ENCODE results near the gene TTYH2.

GRCh38 chr17:74198694-74199093 is 14.7 kb upstream of the TTYH2 start:
- TF ChIP-seq, protein P1, sequence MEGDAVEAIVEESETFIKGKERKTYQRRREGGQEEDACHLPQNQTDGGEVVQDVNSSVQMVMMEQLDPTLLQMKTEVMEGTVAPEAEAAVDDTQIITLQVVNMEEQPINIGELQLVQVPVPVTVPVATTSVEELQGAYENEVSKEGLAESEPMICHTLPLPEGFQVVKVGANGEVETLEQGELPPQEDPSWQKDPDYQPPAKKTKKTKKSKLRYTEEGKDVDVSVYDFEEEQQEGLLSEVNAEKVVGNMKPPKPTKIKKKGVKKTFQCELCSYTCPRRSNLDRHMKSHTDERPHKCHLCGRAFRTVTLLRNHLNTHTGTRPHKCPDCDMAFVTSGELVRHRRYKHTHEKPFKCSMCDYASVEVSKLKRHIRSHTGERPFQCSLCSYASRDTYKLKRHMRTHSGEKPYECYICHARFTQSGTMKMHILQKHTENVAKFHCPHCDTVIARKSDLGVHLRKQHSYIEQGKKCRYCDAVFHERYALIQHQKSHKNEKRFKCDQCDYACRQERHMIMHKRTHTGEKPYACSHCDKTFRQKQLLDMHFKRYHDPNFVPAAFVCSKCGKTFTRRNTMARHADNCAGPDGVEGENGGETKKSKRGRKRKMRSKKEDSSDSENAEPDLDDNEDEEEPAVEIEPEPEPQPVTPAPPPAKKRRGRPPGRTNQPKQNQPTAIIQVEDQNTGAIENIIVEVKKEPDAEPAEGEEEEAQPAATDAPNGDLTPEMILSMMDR (IDR thresholded peaks at IDR 0.05), result no peak
- TF ChIP-seq POLR2A (IDR thresholded peaks at IDR 0.05), result no peak
- no peak for TF ChIP-seq POLR2AphosphoS5 (IDR thresholded peaks at IDR 0.05)
- TF ChIP-seq EP300 (IDR thresholded peaks at IDR 0.05), result no peak

All from upper lobe of left lung (tissue), 4 donors.